Measurements from ENCODE around the gene ARL10.

Gene ARL10

GRCh38 chr5:176362233-176362490, 3.1 kb upstream of the ARL10 start:
- DNase-seq, result no peak

GRCh38 chr5:176364765-176365350, 429 bp upstream of the ARL10 start:
- no peak for DNase-seq

GRCh38 chr5:176366232-176366894, 1.1 kb downstream of the ARL10 start:
- no peak for DNase-seq

GRCh38 chr5:176368726-176369125, 3.4 kb downstream of the ARL10 start:
- DNase-seq, result no peak

- no peak for DNase-seq
Measured at GRCh38 chr5:176369934-176370711, 4.8 kb downstream of the ARL10 start.

GRCh38 chr5:176371621-176372539, 6.6 kb downstream of the ARL10 start:
- DNase-seq, result peak in 1 of 2 donors; percentile 50

- no peak for DNase-seq
Measured at GRCh38 chr5:176373100-176373818, 8.0 kb downstream of the ARL10 start.

- no peak for DNase-seq
Measured at GRCh38 chr5:176379881-176380280, 14.6 kb downstream of the ARL10 start.

GRCh38 chr5:176381423-176381822, 16.1 kb downstream of the ARL10 start:
- no peak for DNase-seq

GRCh38 chr5:176381979-176382378, 16.7 kb downstream of the ARL10 start:
- no peak for DNase-seq

GRCh38 chr5:176382721-176383120, 17.4 kb downstream of the ARL10 start:
- no peak for DNase-seq

GRCh38 chr5:176383248-176383905, 18.1 kb downstream of the ARL10 start:
- DNase-seq, result no peak

GRCh38 chr5:176383961-176384360, 18.7 kb downstream of the ARL10 start:
- DNase-seq, result no peak

GRCh38 chr5:176384366-176384930, 19.2 kb downstream of the ARL10 start:
- DNase-seq, result no peak

GRCh38 chr5:176384991-176385390, 19.7 kb downstream of the ARL10 start:
- DNase-seq, result no peak

- DNase-seq, result no peak
Measured at GRCh38 chr5:176386491-176386890, 21.2 kb downstream of the ARL10 start.

GRCh38 chr5:176387384-176387925, 22.2 kb downstream of the ARL10 start:
- no peak for DNase-seq

GRCh38 chr5:176388003-176388443, 22.7 kb downstream of the ARL10 start:
- no peak for DNase-seq

GRCh38 chr5:176388444-176389134, 23.3 kb downstream of the ARL10 start, which contains the start of the genes HIGD2A and NOP16:
Gene HIGD2A, plus strand, starts transcription at chr5:176388751. Its CDS starts 69 bp downstream, at chr5:176388820.
Gene NOP16, minus strand, starts transcription at chr5:176388598. Its CDS starts 59 bp downstream, at chr5:176388539.
- peak; percentile 98 to 99 for DNase-seq
